HepG2 (cell line): ENCODE measurements around the gene STARD10. TPM values are rescaled to one million over a fixed set of nuclear protein-coding genes. Genes with fewer than 3 reads are reported as not detected.
A peak's percentile ranks its signal among the peaks of the same experiment; 100 is the strongest.

Experiments
- ARNTL ChIP-seq: sonication (generic); formaldehyde crosslinking; IDR thresholded peaks from 2 replicates; pipeline ENCODE4 v1.4.0; 2020; ENCODE audit warnings: mild to moderate bottlenecking, missing genetic modification reagents
- FOXA1 ChIP-seq, 2 experiments: fragments of 450-650 bp in 1 of 2; sonication (generic) in 1 of 2; formaldehyde crosslinking in 1 of 2; IDR thresholded peaks; 2 replicates each; pipeline versions ENCODE4 v1.4.0 to v1.6.1; 2016 to 2020; ENCODE audit warnings: missing genetic modification reagents in 1 of 2
- GATAD1 ChIP-seq: IDR thresholded peaks from 2 replicates; pipeline ENCODE4 v1.6.1; 2016; ENCODE audit warnings: missing genetic modification reagents, missing compliant biosample characterization
- HMGXB4 ChIP-seq, 2 experiments: sonication (generic) in 1 of 2; formaldehyde crosslinking in 1 of 2; IDR thresholded peaks; 2 replicates each; pipeline versions ENCODE4 v1.4.0 to v1.6.1; 2018 to 2020; ENCODE audit warnings: missing genetic modification reagents in 2 of 2, borderline replicate concordance in 1 of 2, low read depth in 1 of 2, mild to moderate bottlenecking in 1 of 2, missing biosample characterization in 1 of 2
- SMYD3 ChIP-seq: sonication (generic); formaldehyde crosslinking; IDR thresholded peaks from 2 replicates; pipeline ENCODE4 v1.8.1; 2023; ENCODE audit warnings: mild to moderate bottlenecking, missing genetic modification reagents
- ZBTB40 ChIP-seq, 2 experiments: fragments of 450-650 bp in 1 of 2; sonication (generic) in 1 of 2; formaldehyde crosslinking in 1 of 2; IDR thresholded peaks; 2 replicates each; pipeline versions ENCODE4 v1.6.1 to v1.8.0; 2016 to 2022; ENCODE audit warnings: antibody characterized with exemption in 1 of 2, mild to moderate bottlenecking in 1 of 2, missing genetic modification reagents in 1 of 2
- ZKSCAN8 ChIP-seq: IDR thresholded peaks from 2 replicates; pipeline ENCODE4 v1.6.1; 2016; ENCODE audit warnings: borderline replicate concordance, missing genetic modification reagents, missing compliant biosample characterization
- ZMYM2 ChIP-seq: sonication (generic); formaldehyde crosslinking; IDR thresholded peaks from 2 replicates; pipeline ENCODE4 v1.8.0; 2022; ENCODE audit warnings: mild to moderate bottlenecking, missing genetic modification reagents
- ZNF292 ChIP-seq: sonication (generic); formaldehyde crosslinking; IDR thresholded peaks from 2 replicates; pipeline ENCODE4 v1.8.1; 2022; ENCODE audit warnings: mild to moderate bottlenecking, low read depth, missing genetic modification reagents, borderline replicate concordance
- ZNF772 ChIP-seq: sonication (generic); formaldehyde crosslinking; IDR thresholded peaks from 2 replicates; pipeline ENCODE4 v1.5.0; 2020; ENCODE audit warnings: mild to moderate bottlenecking, missing genetic modification reagents
- ZUFSP ChIP-seq: sonication (generic); formaldehyde crosslinking; IDR thresholded peaks from 2 replicates; pipeline ENCODE4 v1.9.0; 2021; ENCODE audit warnings: missing genetic modification reagents, mild to moderate bottlenecking, borderline replicate concordance
- polyA plus RNA-seq, 8 experiments: library from polyadenylated mRNA; depleted of rRNA in 3 of 8; stranded (reverse) in 7 of 8; unstranded in 1 of 8; fragments of >200 nt; fragmentation: Illumina TruSeq in 4 of 8; extraction: Trizol in 4 of 8; gene quantifications; 2 replicates each; pipeline versions ENCODE4 v1.2.1 to v1.2.3, GENCODE V29; 2011 to 2016; ENCODE audit warnings: low read depth in 4 of 8, missing spikeins in 1 of 8, mixed read lengths in 1 of 8; ENCODE audit not compliant: insufficient read depth in 1 of 8
- total RNA-seq, 5 experiments: library from RNA; depleted of rRNA; stranded (reverse); fragments of >200 nt; fragmentation: Illumina TruSeq; extraction: Trizol; gene quantifications; 2 replicates each; pipeline ENCODE4 v1.2.3, GENCODE V29; 2016; ENCODE audit warnings: low read depth in 1 of 5
- TF ChIP-seq, protein P1 (sequence below): sonication (generic); formaldehyde crosslinking; IDR thresholded peaks from 2 replicates; pipeline ENCODE4 v1.5.1; 2020; ENCODE audit warnings: mild to moderate bottlenecking, missing genetic modification reagents, moderate library complexity

STARD10 gene
- total and polyA plus RNA-seq, 2 of the 13 experiments (the other 11 are each of a cell fraction or from before 2014, with no cell fraction given) = 260 to 341 TPM

DNA sequence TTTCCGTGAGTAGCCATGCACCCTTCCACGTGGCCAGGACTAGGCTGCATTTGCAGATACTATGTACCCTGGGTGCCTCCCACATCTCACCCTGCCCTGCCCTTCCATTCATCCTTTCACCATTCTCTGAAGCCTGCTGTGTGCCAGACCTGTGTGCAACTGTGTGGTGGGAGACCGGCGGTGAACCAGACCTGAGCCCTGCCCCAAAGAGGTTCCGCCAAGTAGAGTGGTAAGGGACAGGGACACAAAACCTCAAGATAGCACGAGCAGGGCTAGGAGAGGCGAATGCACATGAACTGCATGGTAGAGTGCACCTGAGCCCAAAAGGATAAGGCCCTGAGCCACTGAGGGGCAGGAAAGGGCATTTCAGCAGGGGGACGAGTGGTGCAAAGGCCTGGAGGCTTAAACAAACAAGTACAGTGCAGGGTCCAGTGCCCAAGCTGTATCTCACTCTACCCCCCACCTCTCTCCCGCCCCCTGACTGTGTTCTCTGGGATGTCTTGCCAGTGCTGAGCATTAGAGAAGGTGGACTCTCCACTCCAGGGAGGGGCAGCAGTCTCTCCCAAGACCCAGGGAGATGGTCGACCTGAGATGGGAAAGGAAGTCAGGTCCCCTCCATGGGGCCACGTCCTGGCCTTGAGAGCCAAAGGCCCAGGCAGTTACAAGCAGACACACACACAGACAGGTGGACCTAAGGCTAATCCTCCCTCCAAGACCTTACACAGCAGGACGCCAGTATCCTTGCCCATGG is 27.5 kb downstream of the STARD10 start (continued):
- TF ChIP-seq, protein P1, sequence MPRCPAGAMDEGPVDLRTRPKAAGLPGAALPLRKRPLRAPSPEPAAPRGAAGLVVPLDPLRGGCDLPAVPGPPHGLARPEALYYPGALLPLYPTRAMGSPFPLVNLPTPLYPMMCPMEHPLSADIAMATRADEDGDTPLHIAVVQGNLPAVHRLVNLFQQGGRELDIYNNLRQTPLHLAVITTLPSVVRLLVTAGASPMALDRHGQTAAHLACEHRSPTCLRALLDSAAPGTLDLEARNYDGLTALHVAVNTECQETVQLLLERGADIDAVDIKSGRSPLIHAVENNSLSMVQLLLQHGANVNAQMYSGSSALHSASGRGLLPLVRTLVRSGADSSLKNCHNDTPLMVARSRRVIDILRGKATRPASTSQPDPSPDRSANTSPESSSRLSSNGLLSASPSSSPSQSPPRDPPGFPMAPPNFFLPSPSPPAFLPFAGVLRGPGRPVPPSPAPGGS = no peak
- TF ChIP-seq ZNF292 (peak; percentile 86; the same call in 1 of the 2 replicates), ZNF772 (CRISPR knock-in tag) (peak; percentile 51; the same call in 1 of the 2 replicates), ZBTB40 (IDR thresholded peaks at IDR 0.05) (no peak), ZBTB40 (CRISPR knock-in tag; IDR thresholded peaks at IDR 0.05) (peak; percentile 34; the same call in 1 of the 2 replicates), HMGXB4 (CRISPR knock-in tag; IDR thresholded peaks at IDR 0.05; ENCODE audit: borderline replicate concordance in 1 of 2, low read depth in 1 of 2) (peak in 1 of 2 experiments; percentile 59; a peak in 1 of 4 replicates), FOXA1 (IDR thresholded peaks at IDR 0.05) (peak; percentile 38; the same call in 1 of the 2 replicates), FOXA1 (CRISPR knock-in tag; IDR thresholded peaks at IDR 0.05) (peak; percentile 97), SMYD3 (CRISPR knock-in tag) (0 out of 2 replicates have a peak, but pooled peaks have one; percentile 51), GATAD1 (CRISPR knock-in tag) (peak; percentile 53; the same call in 1 of the 2 replicates), ZMYM2 (CRISPR knock-in tag) (0 out of 2 replicates have a peak, but pooled peaks have one; percentile 17), ARNTL (CRISPR knock-in tag) (peak; percentile 57; the same call in 1 of the 2 replicates), ZUFSP (CRISPR knock-in tag) (no peak), ZKSCAN8 (CRISPR knock-in tag) (peak; percentile 69; the same call in 1 of the 2 replicates)
